Skeletal muscle cell (primary cell): ENCODE measurements around the gene SEC63.
"Not testable (repeated sequence)": the region's sequence is repeated elsewhere in the genome, so short reads cannot be mapped to it uniquely, and the experiment has no call there.

ENCODE experiments used
- DNase-seq: peaks from one replicate; pipeline ENCODE4 v3.0.0-alpha.2; 2010; ENCODE audit warnings: low read depth
- H3K4me3 ChIP-seq: 2 replicates; pipeline ENCODE4 v1.5.1; 2011; ENCODE audit warnings: low read depth, mild to moderate bottlenecking, control low read depth, low read length, moderate library complexity

The SEC63 gene

GRCh38 chr6:107941199-107941598 lies 16.8 kb downstream of the SEC63 start:
- no peak for DNase-seq
- H3K4me3 ChIP-seq: no peak overlapping the region

GRCh38 chr6:107936910-107937292 lies 21.1 kb downstream of the SEC63 start:
- DNase-seq, H3K4me3 ChIP-seq: not testable (repeated sequence)

GRCh38 chr6:107936162-107936909 lies 21.7 kb downstream of the SEC63 start:
- H3K4me3 ChIP-seq: no peak overlapping the region
- DNase-seq: no peak

GRCh38 chr6:107934229-107934628 lies 23.8 kb downstream of the SEC63 start:
- DNase-seq, H3K4me3 ChIP-seq: not testable (repeated sequence)

- no peak for DNase-seq
- H3K4me3 ChIP-seq: no peak overlapping the region
Observed at GRCh38 chr6:107932580-107932979, 25.4 kb downstream of the SEC63 start.

GRCh38 chr6:107931894-107932293 lies 26.1 kb downstream of the SEC63 start:
- no peak for DNase-seq
- no peak overlapping the region for H3K4me3 ChIP-seq

- DNase-seq: no peak
- H3K4me3 ChIP-seq: no peak overlapping the region
Observed at GRCh38 chr6:107928984-107929383, 29.0 kb downstream of the SEC63 start.

- not testable (repeated sequence) for H3K4me3 ChIP-seq, DNase-seq
Observed at GRCh38 chr6:107926697-107927544, 31.1 kb downstream of the SEC63 start.

GRCh38 chr6:107917451-107918375 lies 40.3 kb downstream of the SEC63 start:
- H3K4me3 ChIP-seq: no peak overlapping the region
- no peak for DNase-seq

GRCh38 chr6:107916961-107917360 lies 41.0 kb downstream of the SEC63 start:
- not testable (repeated sequence) for DNase-seq, H3K4me3 ChIP-seq

GRCh38 chr6:107911692-107912091 lies 46.3 kb downstream of the SEC63 start:
- no peak for DNase-seq
- H3K4me3 ChIP-seq: no peak overlapping the region

GRCh38 chr6:107894809-107895396 lies 63.1 kb downstream of the SEC63 start:
- no peak for DNase-seq
- no peak overlapping the region for H3K4me3 ChIP-seq

GRCh38 chr6:107890431-107890830 lies 67.6 kb downstream of the SEC63 start:
- not testable (repeated sequence) for H3K4me3 ChIP-seq, DNase-seq

GRCh38 chr6:107885950-107886349 lies 72.1 kb downstream of the SEC63 start:
- DNase-seq, H3K4me3 ChIP-seq: not testable (repeated sequence)

- no peak overlapping the region for H3K4me3 ChIP-seq
- DNase-seq: no peak
Observed at GRCh38 chr6:107879941-107880340, 78.1 kb downstream of the SEC63 start.

GRCh38 chr6:107877968-107878367 lies 80.0 kb downstream of the SEC63 start:
- H3K4me3 ChIP-seq: no peak overlapping the region
- no peak for DNase-seq

- no peak overlapping the region for H3K4me3 ChIP-seq
- no peak for DNase-seq
Observed at GRCh38 chr6:107871976-107872375, 86.0 kb downstream of the SEC63 start.

GRCh38 chr6:107871512-107871911 lies 86.5 kb downstream of the SEC63 start:
- H3K4me3 ChIP-seq, DNase-seq: not testable (repeated sequence)

- DNase-seq: no peak
- H3K4me3 ChIP-seq: no peak overlapping the region
Observed at GRCh38 chr6:107871016-107871415, 87.0 kb downstream of the SEC63 start.
